HepG2 (cell line): ENCODE results near the gene GRIK4.
"Not testable (repeated sequence)": the region's sequence is repeated elsewhere in the genome, so short reads cannot be mapped to it uniquely, and the experiment has no call there.

Source experiments
- EZH2 ChIP-seq: conservative IDR thresholded peaks from 2 replicates; pipeline ENCODE4 v1.6.1; 2012; ENCODE audit warnings: mild to moderate bottlenecking, low read depth, low read length, moderate library complexity
- FOXJ3 ChIP-seq: sonication (generic); formaldehyde crosslinking; IDR thresholded peaks from 2 replicates; pipeline ENCODE4 v1.4.0; 2020; ENCODE audit warnings: missing genetic modification reagents, mild to moderate bottlenecking, borderline replicate concordance
- MAFF ChIP-seq: IDR thresholded peaks from 2 replicates; pipeline ENCODE4 v1.6.1; 2011; ENCODE audit warnings: low read depth, low read length, improper control_type of control experiment
- NCOA1 ChIP-seq: sonication (generic); formaldehyde crosslinking; IDR thresholded peaks from 2 replicates; pipeline ENCODE4 v1.9.0; 2021; ENCODE audit warnings: missing genetic modification reagents
- POLR2AphosphoS5 ChIP-seq: IDR thresholded peaks from 2 replicates; pipeline ENCODE4 v1.6.1; 2012; ENCODE audit warnings: low read depth, low read length
- SIX4 ChIP-seq: sonication (generic); formaldehyde crosslinking; IDR thresholded peaks from 2 replicates; pipeline ENCODE4 v1.4.0; 2020; ENCODE audit warnings: missing genetic modification reagents
- SMC3 ChIP-seq: IDR thresholded peaks from 2 replicates; pipeline ENCODE4 v1.6.1; 2011; ENCODE audit warnings: low read length, improper control_type of control experiment
- TCF7 ChIP-seq: sonication (generic); IDR thresholded peaks from 2 replicates; pipeline ENCODE4 v1.6.1; 2016; ENCODE audit warnings: antibody characterized with exemption, low read depth
- ZKSCAN1 ChIP-seq: fragments of 150-350 bp; IDR thresholded peaks from 2 replicates; pipeline ENCODE4 v1.6.1; 2014; ENCODE audit warnings: low read length
- ZNF335 ChIP-seq: sonication (generic); formaldehyde crosslinking; IDR thresholded peaks from 2 replicates; pipeline ENCODE4 v1.4.0; 2020; ENCODE audit warnings: missing genetic modification reagents
- ZNF557 ChIP-seq: sonication (generic); formaldehyde crosslinking; IDR thresholded peaks from 2 replicates; pipeline ENCODE4 v1.4.0; 2020; ENCODE audit warnings: missing genetic modification reagents
- TF ChIP-seq, protein P1 (sequence below): sonication (generic); formaldehyde crosslinking; IDR thresholded peaks from 2 replicates; pipeline ENCODE4 v1.5.0; 2020; ENCODE audit warnings: mild to moderate bottlenecking, missing genetic modification reagents
- TF ChIP-seq, protein P2 (sequence below): sonication (generic); formaldehyde crosslinking; IDR thresholded peaks from 2 replicates; pipeline ENCODE4 v1.5.0; 2020; ENCODE audit warnings: mild to moderate bottlenecking, missing genetic modification reagents, moderate library complexity

DNA sequence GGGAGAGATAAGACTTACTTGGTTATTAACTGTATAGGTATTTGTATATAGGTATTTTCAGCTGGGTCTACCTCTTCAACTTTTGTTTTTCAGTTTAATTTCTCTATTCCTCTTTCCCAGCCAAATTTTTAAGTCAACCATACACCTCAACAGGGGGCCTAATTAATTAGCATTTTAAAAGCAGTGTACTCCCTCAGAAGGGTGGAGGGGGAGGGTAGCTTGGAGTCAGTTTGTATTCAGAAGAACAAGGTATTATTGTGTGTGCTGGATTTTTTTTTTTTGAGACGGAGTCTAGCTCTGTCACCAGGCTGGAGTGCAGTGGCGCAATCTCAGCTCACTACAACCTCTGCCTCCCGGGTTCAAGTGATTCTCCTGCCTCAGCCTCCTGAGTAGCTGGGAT is 8.0 kb upstream of the GRIK4 start:
- not testable (repeated sequence) for TF ChIP-seq TCF7; ZNF335; FOXJ3 (CRISPR knock-in tag); NCOA1; SIX4 (CRISPR knock-in tag); EZH2; MAFF; SMC3; POLR2AphosphoS5; ZNF557 (CRISPR knock-in tag); ZKSCAN1
- TF ChIP-seq, protein P1, sequence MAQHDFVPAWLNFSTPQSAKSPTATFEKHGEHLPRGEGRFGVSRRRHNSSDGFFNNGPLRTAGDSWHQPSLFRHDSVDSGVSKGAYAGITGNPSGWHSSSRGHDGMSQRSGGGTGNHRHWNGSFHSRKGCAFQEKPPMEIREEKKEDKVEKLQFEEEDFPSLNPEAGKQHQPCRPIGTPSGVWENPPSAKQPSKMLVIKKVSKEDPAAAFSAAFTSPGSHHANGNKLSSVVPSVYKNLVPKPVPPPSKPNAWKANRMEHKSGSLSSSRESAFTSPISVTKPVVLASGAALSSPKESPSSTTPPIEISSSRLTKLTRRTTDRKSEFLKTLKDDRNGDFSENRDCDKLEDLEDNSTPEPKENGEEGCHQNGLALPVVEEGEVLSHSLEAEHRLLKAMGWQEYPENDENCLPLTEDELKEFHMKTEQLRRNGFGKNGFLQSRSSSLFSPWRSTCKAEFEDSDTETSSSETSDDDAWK (CRISPR knock-in tag) = not testable (repeated sequence)
- TF ChIP-seq, protein P2, sequence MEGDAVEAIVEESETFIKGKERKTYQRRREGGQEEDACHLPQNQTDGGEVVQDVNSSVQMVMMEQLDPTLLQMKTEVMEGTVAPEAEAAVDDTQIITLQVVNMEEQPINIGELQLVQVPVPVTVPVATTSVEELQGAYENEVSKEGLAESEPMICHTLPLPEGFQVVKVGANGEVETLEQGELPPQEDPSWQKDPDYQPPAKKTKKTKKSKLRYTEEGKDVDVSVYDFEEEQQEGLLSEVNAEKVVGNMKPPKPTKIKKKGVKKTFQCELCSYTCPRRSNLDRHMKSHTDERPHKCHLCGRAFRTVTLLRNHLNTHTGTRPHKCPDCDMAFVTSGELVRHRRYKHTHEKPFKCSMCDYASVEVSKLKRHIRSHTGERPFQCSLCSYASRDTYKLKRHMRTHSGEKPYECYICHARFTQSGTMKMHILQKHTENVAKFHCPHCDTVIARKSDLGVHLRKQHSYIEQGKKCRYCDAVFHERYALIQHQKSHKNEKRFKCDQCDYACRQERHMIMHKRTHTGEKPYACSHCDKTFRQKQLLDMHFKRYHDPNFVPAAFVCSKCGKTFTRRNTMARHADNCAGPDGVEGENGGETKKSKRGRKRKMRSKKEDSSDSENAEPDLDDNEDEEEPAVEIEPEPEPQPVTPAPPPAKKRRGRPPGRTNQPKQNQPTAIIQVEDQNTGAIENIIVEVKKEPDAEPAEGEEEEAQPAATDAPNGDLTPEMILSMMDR (CRISPR knock-in tag) = not testable (repeated sequence)
